Measurements from ENCODE around the gene EXOC6.

GRCh38 chr10:92832998-92833650 is 15.2 kb upstream of the EXOC6 start:
- TF ChIP-seq EZH2 (IDR thresholded peaks at IDR 0.05; ENCODE audit: low read length) (no peak), CTCF (optimal IDR thresholded peaks at IDR 0.05 in 1 of 3, IDR thresholded peaks at IDR 0.05 in 1 of 3, conservative IDR thresholded peaks at IDR 0.05 in 1 of 3; ENCODE audit: extremely low read depth in 1 of 3, insufficient read depth in 2 of 3, low read length in 3 of 3) (no peak)
